DOHH2 (cell line): ENCODE measurements around the gene P2RY11.

ENCODE experiments used
- H3F3A ChIP-seq: fragments of 200-600 bp; sonication (generic), shearing (Covaris generic); 2 replicates; pipeline ENCODE4 v1.6.0; 2016; ENCODE audit warnings: antibody characterized with exemption, mild to moderate bottlenecking; ENCODE audit not compliant: control insufficient read depth, insufficient read depth
- H3K27ac ChIP-seq: fragments of 200-600 bp; sonication (generic); 2 replicates; pipeline ENCODE4 v1.5.1; 2014; ENCODE audit warnings: low read depth, mild to moderate bottlenecking, low read length, moderate library complexity
- H3K27me3 ChIP-seq: fragments of 200-600 bp; sonication (generic); 2 replicates; pipeline ENCODE4 v1.6.1; 2014; ENCODE audit warnings: mild to moderate bottlenecking, low read length, mixed read lengths; ENCODE audit not compliant: control insufficient read depth
- H3K36me3 ChIP-seq: fragments of 200-600 bp; sonication (generic); 2 replicates; pipeline ENCODE4 v1.6.1; 2014; ENCODE audit warnings: mild to moderate bottlenecking, low read length, moderate library complexity, mixed read lengths; ENCODE audit not compliant: control insufficient read depth
- H3K4me1 ChIP-seq: fragments of 200-600 bp; sonication (generic); 2 replicates; pipeline ENCODE4 v1.6.1; 2014; ENCODE audit warnings: mild to moderate bottlenecking, low read length, mixed read lengths; ENCODE audit not compliant: control insufficient read depth
- H3K4me2 ChIP-seq: fragments of 200-600 bp; sonication (generic); 2 replicates; pipeline ENCODE4 v1.6.0; 2014; ENCODE audit warnings: mild to moderate bottlenecking, low read length, moderate library complexity
- H3K4me3 ChIP-seq: fragments of 200-600 bp; sonication (generic); 2 replicates; pipeline ENCODE4 v1.5.1; 2014; ENCODE audit warnings: mild to moderate bottlenecking, low read length, mixed read lengths
- H3K79me2 ChIP-seq: fragments of 200-600 bp; sonication (generic); 2 replicates; pipeline ENCODE4 v1.6.1; 2014; ENCODE audit warnings: mild to moderate bottlenecking, low read length, mixed read lengths; ENCODE audit not compliant: control insufficient read depth
- H3K9me2 ChIP-seq: fragments of 200-600 bp; sonication (generic); replicated peaks from 2 replicates; pipeline ENCODE4 v1.6.1; 2014; ENCODE audit warnings: mild to moderate bottlenecking, low read length, mixed read lengths; ENCODE audit not compliant: control insufficient read depth
- H3K9me3 ChIP-seq: fragments of 200-600 bp; sonication (generic); 2 replicates; pipeline ENCODE4 v1.6.1; 2014; ENCODE audit warnings: antibody characterized with exemption, low read length, mixed read lengths; ENCODE audit not compliant: control insufficient read depth, insufficient read depth
- H4K20me1 ChIP-seq: fragments of 200-600 bp; sonication (generic); 2 replicates; pipeline ENCODE4 v1.6.0; 2014; ENCODE audit warnings: low read depth, mild to moderate bottlenecking, antibody characterized with exemption, low read length, moderate library complexity; ENCODE audit not compliant: control insufficient read depth, insufficient read depth
- EZH2phosphoT487 ChIP-seq: fragments of 200-600 bp; sonication (generic); IDR thresholded peaks from 2 replicates; pipeline ENCODE4 v1.6.1; 2017; ENCODE audit warnings: borderline replicate concordance, mild to moderate bottlenecking, antibody characterized with exemption, low read length, moderate library complexity, mixed read lengths
- TF ChIP-seq, protein P1 (sequence below): fragments of 200-600 bp; sonication (generic); IDR thresholded peaks from one replicate; pipeline ENCODE4 v1.5.1; 2014; ENCODE audit warnings: antibody characterized with exemption, mild to moderate bottlenecking, low read depth, low read length; ENCODE audit not compliant: poor library complexity, severe bottlenecking

P2RY11 gene

DNA sequence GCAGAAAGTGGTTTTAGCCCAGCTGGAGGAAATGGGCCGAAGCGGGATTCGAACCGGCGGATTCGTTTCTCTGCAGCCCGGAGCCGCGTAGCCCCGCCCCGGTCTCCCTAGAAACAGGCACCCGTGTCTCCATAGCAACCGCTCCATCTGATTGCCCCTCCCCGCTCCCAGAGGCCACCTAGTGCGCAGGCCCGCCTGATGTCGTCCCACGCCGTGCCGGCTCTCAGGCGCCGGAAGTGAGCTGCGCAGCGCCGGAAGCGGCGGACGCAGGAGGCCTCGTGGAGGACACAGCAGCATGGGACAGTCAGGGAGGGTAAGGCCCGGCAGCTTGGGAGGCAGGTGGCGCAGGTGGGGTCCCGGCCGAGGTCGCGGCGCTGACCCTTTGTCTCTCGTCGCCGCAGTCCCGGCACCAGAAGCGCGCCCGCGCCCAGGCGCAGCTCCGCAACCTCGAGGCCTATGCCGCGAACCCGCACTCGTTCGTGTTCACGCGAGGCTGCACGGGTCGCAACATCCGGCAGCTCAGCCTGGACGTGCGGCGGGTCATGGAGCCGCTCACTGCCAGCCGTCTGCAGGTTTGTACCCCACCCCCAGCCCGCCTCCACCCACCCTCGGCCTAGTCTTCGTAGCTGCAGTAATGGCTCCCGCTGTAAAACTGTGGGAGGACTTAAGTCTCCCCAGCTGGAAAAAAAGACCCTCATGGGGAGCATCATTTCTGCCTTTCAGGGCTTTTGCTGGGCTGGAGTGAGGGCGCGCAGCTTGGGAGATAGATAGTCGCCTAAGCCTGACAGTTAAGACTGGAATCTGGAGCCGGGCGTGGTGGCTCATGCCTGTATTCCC lies 5.2 kb upstream of the P2RY11 start, which contains the start of gene PPAN:
TSS of gene PPAN (plus strand) at position 263 of the 837 bp plus-strand sequence. CDS start at position 296, 33 bp downstream.
- peak within 1 kb of the TSS; percentile 96 for H3K27ac ChIP-seq
- H3K27me3 ChIP-seq: no peaks in the 10 kb centered on the region
- no peaks in the 10 kb centered on the region for H3K9me2 ChIP-seq
- H3F3A ChIP-seq: peaks cover 62% of the 10 kb centered on the region
- H4K20me1 ChIP-seq: no peaks in the 10 kb centered on the region
- peaks cover 80% of the 10 kb centered on the region for H3K4me1 ChIP-seq
- H3K4me2 ChIP-seq: peak within 1 kb of the TSS; percentile 77
- TF ChIP-seq EZH2phosphoT487: no peak
- TF ChIP-seq, protein P1, sequence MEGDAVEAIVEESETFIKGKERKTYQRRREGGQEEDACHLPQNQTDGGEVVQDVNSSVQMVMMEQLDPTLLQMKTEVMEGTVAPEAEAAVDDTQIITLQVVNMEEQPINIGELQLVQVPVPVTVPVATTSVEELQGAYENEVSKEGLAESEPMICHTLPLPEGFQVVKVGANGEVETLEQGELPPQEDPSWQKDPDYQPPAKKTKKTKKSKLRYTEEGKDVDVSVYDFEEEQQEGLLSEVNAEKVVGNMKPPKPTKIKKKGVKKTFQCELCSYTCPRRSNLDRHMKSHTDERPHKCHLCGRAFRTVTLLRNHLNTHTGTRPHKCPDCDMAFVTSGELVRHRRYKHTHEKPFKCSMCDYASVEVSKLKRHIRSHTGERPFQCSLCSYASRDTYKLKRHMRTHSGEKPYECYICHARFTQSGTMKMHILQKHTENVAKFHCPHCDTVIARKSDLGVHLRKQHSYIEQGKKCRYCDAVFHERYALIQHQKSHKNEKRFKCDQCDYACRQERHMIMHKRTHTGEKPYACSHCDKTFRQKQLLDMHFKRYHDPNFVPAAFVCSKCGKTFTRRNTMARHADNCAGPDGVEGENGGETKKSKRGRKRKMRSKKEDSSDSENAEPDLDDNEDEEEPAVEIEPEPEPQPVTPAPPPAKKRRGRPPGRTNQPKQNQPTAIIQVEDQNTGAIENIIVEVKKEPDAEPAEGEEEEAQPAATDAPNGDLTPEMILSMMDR: no peak
- H3K36me3 ChIP-seq: peaks cover 48% of the 10 kb centered on the region
- H3K9me3 ChIP-seq: no peaks in the 10 kb centered on the region
- H3K79me2 ChIP-seq: peaks cover 45% of the 10 kb centered on the region
- peak within 1 kb of the TSS; percentile 86 for H3K4me3 ChIP-seq

DNA sequence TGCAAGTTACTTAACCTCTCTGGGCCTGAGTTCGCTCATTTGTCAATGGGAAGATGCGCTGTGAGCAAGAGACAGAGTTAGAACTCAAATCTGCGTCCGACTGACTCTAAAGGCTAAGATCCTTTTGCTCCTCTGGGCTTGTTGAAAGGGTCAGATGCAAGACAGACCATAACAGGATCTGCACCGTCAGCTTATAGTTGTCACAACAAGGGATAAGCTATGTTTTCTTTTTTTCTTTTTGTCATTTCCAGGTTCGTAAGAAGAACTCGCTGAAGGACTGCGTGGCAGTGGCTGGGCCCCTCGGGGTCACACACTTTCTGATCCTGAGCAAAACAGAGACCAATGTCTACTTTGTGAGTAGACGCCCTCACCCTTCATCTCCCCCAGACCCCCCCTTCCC lies 4.2 kb upstream of the P2RY11 start:
- H3K4me3 ChIP-seq: peak overlapping the region; percentile 86
- H3K27ac ChIP-seq: peak overlapping the region; percentile 96
- peaks cover 84% of the 10 kb centered on the region for H3K4me1 ChIP-seq
- no peaks in the 10 kb centered on the region for H3K9me2 ChIP-seq
- H3K27me3 ChIP-seq: no peaks in the 10 kb centered on the region
- H3K4me2 ChIP-seq: peak overlapping the region; percentile 77
- TF ChIP-seq, protein P1: no peak
- no peak for TF ChIP-seq EZH2phosphoT487
- peaks cover 67% of the 10 kb centered on the region for H3F3A ChIP-seq
- no peaks in the 10 kb centered on the region for H4K20me1 ChIP-seq
- H3K9me3 ChIP-seq: no peaks in the 10 kb centered on the region
- peaks cover 45% of the 10 kb centered on the region for H3K79me2 ChIP-seq
- peaks cover 55% of the 10 kb centered on the region for H3K36me3 ChIP-seq

DNA sequence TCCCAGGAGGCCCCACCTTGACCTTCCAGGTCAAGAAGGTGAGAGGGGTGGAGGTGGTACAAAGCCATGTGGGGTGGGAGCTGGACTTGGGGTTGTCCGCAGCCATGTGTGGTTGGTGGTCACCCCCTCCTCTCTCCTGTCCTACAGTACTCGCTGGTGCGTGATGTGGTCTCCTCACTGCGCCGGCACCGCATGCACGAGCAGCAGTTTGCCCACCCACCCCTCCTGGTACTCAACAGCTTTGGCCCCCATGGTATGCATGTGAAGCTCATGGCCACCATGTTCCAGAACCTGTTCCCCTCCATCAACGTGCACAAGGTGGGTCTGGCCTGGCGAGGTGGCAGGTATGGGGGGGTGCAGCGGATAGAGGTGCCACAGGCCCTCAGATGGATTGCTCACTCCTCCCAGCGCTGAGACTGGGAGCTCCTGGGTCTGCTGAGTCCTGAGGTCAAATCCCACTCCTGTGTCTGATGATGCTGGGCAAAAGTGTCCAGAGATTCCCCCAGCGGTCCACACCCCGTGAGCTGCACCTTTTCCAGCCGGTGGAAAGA lies 3.6 kb upstream of the P2RY11 start:
- H3K9me2 ChIP-seq: no peaks in the 10 kb centered on the region
- TF ChIP-seq, protein P1: no peak
- TF ChIP-seq EZH2phosphoT487: no peak
- H3K4me1 ChIP-seq: peaks cover 84% of the 10 kb centered on the region
- no peaks in the 10 kb centered on the region for H3K27me3 ChIP-seq
- H3K9me3 ChIP-seq: no peaks in the 10 kb centered on the region
- H3K27ac ChIP-seq: peak overlapping the region; percentile 96
- peak overlapping the region; percentile 86 for H3K4me3 ChIP-seq
- H3K4me2 ChIP-seq: peak overlapping the region; percentile 77
- H3K36me3 ChIP-seq: peaks cover 57% of the 10 kb centered on the region
- peaks cover 45% of the 10 kb centered on the region for H3K79me2 ChIP-seq
- peaks cover 70% of the 10 kb centered on the region for H3F3A ChIP-seq
- H4K20me1 ChIP-seq: no peaks in the 10 kb centered on the region
